HL-60 (cell line): Measurements from ENCODE around the gene RPL36.

Experiments
- DNase-seq, 2 experiments: peaks; one replicate each; pipeline ENCODE4 v3.0.0-alpha.2; 2010 to 2020; ENCODE audit warnings: low read depth in 1 of 2, low spot score in 1 of 2
- H3K27ac ChIP-seq: fragments of 250-450 bp; sonication (Bioruptor Pico); replicated peaks from 2 replicates; pipeline ENCODE4 v1.5.1; 2020; ENCODE audit warnings: mild to moderate bottlenecking, moderate library complexity
- H3K27me3 ChIP-seq: fragments of 250-450 bp; sonication (Bioruptor Pico); 2 replicates; pipeline ENCODE4 v1.5.1; 2021; ENCODE audit warnings: mild to moderate bottlenecking, moderate library complexity; ENCODE audit not compliant: insufficient read depth, poor library complexity, severe bottlenecking
- H3K4me3 ChIP-seq: replicated peaks from 2 replicates; pipeline ENCODE4 v1.5.1; 2011; ENCODE audit warnings: mild to moderate bottlenecking, control low read depth, low read length; ENCODE audit not compliant: insufficient read depth
- GABPA ChIP-seq: IDR thresholded peaks from 2 replicates; pipeline ENCODE4 v1.6.1; 2012; ENCODE audit warnings: low read depth
- POLR2AphosphoS5 ChIP-seq: IDR thresholded peaks from 2 replicates; pipeline ENCODE4 v1.6.1; 2012; ENCODE audit warnings: low read depth
- SPI1 ChIP-seq: IDR thresholded peaks from 2 replicates; pipeline ENCODE4 v1.6.1; 2012; ENCODE audit warnings: low read depth, mild to moderate bottlenecking, borderline replicate concordance
- TF ChIP-seq, protein P1 (sequence below): IDR thresholded peaks from 2 replicates; pipeline ENCODE4 v1.6.1; 2012; ENCODE audit warnings: low read depth; ENCODE audit not compliant: insufficient replicate concordance
- TF ChIP-seq, protein P2 (sequence below): IDR thresholded peaks from one replicate; pipeline ENCODE4 v1.5.1; 2011; ENCODE audit warnings: low read length, control low read depth, inconsistent platforms; ENCODE audit not compliant: insufficient read depth

Gene RPL36

DNA sequence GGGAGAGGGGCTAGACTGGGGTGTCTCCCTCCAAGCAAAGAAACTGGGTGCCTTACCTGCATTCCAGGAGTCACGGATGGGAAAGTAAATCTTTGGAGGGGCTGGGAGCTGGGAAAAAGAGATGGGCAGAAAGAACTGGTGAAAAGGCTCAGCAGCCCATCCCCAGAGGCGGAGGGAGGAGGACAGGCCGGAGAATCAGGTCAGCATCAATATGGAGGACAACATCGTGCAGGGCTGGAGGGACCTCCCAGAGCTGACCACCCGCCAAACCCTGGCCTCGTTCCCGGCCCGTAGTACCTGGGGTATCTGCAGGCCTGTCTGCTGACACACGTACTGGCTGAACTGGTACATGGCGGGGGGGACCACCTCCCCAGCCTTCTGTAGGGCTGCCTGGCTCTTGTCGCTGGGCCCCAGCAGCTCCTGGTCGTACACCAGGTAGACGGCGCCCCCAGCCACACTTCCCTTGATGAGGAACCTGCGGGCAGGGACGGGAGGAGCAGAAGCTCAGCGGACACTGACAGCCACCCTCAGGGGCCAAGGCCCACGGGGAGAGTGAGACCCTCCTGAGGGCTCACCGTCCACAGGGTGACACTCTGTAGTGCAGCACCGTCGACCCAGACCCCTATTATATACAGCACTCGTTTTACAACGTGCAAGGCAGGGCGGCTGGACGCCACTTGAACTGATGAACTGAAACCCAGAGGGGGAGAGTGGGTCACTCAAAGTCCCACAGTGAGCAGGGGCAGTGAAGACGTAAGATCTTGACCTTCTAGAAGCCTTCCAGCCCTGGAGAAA is 10.6 kb upstream of the RPL36 start:
- peak in 1 of 2 experiments; percentile 42 for DNase-seq
- TF ChIP-seq SPI1 = no peak
- TF ChIP-seq POLR2AphosphoS5 = no peak
- TF ChIP-seq, protein P1, sequence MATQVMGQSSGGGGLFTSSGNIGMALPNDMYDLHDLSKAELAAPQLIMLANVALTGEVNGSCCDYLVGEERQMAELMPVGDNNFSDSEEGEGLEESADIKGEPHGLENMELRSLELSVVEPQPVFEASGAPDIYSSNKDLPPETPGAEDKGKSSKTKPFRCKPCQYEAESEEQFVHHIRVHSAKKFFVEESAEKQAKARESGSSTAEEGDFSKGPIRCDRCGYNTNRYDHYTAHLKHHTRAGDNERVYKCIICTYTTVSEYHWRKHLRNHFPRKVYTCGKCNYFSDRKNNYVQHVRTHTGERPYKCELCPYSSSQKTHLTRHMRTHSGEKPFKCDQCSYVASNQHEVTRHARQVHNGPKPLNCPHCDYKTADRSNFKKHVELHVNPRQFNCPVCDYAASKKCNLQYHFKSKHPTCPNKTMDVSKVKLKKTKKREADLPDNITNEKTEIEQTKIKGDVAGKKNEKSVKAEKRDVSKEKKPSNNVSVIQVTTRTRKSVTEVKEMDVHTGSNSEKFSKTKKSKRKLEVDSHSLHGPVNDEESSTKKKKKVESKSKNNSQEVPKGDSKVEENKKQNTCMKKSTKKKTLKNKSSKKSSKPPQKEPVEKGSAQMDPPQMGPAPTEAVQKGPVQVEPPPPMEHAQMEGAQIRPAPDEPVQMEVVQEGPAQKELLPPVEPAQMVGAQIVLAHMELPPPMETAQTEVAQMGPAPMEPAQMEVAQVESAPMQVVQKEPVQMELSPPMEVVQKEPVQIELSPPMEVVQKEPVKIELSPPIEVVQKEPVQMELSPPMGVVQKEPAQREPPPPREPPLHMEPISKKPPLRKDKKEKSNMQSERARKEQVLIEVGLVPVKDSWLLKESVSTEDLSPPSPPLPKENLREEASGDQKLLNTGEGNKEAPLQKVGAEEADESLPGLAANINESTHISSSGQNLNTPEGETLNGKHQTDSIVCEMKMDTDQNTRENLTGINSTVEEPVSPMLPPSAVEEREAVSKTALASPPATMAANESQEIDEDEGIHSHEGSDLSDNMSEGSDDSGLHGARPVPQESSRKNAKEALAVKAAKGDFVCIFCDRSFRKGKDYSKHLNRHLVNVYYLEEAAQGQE = no peak
- no peak for TF ChIP-seq GABPA
- TF ChIP-seq, protein P2, sequence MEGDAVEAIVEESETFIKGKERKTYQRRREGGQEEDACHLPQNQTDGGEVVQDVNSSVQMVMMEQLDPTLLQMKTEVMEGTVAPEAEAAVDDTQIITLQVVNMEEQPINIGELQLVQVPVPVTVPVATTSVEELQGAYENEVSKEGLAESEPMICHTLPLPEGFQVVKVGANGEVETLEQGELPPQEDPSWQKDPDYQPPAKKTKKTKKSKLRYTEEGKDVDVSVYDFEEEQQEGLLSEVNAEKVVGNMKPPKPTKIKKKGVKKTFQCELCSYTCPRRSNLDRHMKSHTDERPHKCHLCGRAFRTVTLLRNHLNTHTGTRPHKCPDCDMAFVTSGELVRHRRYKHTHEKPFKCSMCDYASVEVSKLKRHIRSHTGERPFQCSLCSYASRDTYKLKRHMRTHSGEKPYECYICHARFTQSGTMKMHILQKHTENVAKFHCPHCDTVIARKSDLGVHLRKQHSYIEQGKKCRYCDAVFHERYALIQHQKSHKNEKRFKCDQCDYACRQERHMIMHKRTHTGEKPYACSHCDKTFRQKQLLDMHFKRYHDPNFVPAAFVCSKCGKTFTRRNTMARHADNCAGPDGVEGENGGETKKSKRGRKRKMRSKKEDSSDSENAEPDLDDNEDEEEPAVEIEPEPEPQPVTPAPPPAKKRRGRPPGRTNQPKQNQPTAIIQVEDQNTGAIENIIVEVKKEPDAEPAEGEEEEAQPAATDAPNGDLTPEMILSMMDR = no peak
- Histone ChIP-seq H3K4me3 (peak overlapping the region; percentile 97), H3K27ac (peak overlapping the region; percentile 90), H3K27me3 (no peaks in the 10 kb centered on the region)

DNA sequence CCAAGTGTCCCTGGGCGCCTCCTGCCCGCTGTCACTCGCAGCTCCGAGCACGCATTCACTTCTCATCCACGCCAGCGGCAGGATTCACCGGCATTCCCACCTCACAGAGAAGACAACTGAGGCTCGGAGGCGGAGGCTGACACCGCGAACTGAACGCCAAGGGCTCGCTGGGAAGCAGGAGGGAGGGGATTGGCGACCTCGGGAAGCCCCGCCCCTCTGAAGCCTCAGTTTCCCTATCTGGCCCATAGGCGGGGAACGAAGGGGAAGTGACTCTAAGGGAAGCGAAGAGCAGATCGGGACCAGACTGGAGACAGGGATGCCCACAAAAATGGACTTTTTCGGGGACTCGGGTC is 10.0 kb upstream of the RPL36 start:
- Histone ChIP-seq H3K27ac (peak overlapping the region; percentile 90), H3K27me3 (no peaks in the 10 kb centered on the region), H3K4me3 (peak overlapping the region; percentile 97)
- TF ChIP-seq, protein P1 = no peak
- TF ChIP-seq SPI1 (no peak), POLR2AphosphoS5 (no peak), GABPA (no peak)
- TF ChIP-seq, protein P2 = no peak
- DNase-seq = peak in 1 of 2 experiments; percentile 61

DNA sequence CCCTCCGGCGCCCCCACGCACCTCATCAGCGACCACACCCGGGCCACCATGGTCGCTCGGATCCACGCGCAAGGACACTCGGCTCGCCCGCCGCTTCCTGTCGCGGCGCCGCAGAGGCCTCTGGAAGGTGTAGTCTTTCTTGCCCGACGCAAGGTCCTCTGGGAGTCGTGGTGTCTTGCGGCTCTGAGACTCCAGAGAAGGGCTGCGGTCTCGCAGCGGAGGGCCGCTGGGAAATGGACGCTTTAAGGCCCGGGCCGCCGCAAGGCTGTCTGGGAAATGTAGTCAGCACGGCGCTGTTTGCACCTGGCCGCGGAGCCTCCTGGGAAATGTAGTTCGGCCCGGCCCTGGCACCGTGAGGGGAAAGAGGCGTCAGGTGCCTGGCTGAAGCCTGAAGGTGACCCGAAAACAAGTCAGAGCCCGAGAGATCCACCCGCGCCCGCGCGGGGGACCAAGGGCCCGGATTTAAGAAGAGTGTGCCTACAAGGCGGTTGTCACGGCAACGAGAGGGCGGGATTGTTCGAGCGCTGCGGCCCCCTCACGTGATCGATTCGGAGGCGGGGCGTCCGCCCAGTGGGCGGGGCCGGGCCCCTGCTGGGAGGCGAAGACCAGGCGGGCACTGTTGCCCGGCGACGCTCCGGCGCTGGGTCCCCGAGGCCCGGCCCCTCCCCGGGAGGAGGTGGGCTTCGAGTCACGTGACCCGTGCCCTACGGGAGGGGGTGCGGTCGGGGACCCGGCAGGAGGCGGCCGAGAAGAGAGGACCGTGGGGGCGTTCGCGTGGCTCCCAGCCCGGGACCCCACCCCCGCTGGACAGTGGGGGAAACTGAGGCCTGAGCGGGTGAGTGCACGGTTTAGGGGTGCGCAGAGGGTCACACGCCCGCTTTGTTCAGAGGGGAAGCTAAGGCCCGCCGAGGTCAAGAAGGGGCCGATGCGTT is 9.4 kb upstream of the RPL36 start, which contains the start of the genes HSD11B1L and MICOS13:
Gene HSD11B1L (plus strand): TSS at position 591 of the 932 bp plus-strand sequence. CDS start 3,806 bp downstream, outside the sequence.
Gene MICOS13 (minus strand): TSS at position 80 of the 932 bp plus-strand sequence. CDS start 30 bp downstream, at position 50.
- Histone ChIP-seq H3K27me3 (no peaks in the 10 kb centered on the region), H3K4me3 (peak within 1 kb of the TSS; percentile 97), H3K27ac (peak within 1 kb of the TSS; percentile 90)
- DNase-seq = peak; percentile 98 to 99
- TF ChIP-seq, protein P1 = no peak
- TF ChIP-seq GABPA = peak; percentile 75
- no peak for TF ChIP-seq SPI1
- peak; percentile 71 for TF ChIP-seq POLR2AphosphoS5
- TF ChIP-seq, protein P2 = no peak
